Neutrophil (primary cell): ENCODE data around the gene RALBP1.

ENCODE experiments used
- H3K27ac ChIP-seq: fragments of 200-600 bp; sonication (generic); 2 replicates; pipeline ENCODE4 v1.5.1; 2016; ENCODE audit warnings: mild to moderate bottlenecking, moderate library complexity
- H3K27me3 ChIP-seq: fragments of 200-600 bp; sonication (generic); 2 replicates; pipeline ENCODE4 v1.6.0; 2016; ENCODE audit warnings: mild to moderate bottlenecking
- H3K36me3 ChIP-seq: fragments of 200-600 bp; sonication (generic); 2 replicates; pipeline ENCODE4 v1.5.1; 2017
- H3K4me1 ChIP-seq, 2 experiments: fragments of 200-600 bp in 1 of 2; sonication (generic) in 1 of 2; 1 replicate in 1 of 2; 2 replicates in 1 of 2; pipeline versions ENCODE4 v1.5.1 to v1.6.1; 2013 to 2016; ENCODE audit warnings: low read depth in 1 of 2, low read length in 1 of 2, mild to moderate bottlenecking in 1 of 2, moderate library complexity in 1 of 2; ENCODE audit not compliant: control insufficient read depth in 1 of 2, insufficient read depth in 1 of 2
- H3K4me3 ChIP-seq, 2 experiments: fragments of 200-600 bp in 1 of 2; sonication (generic) in 1 of 2; 1 replicate in 1 of 2; 2 replicates in 1 of 2; pipeline ENCODE4 v1.5.1; 2013 to 2016; ENCODE audit warnings: low read depth in 1 of 2, low read length in 1 of 2, mild to moderate bottlenecking in 1 of 2, moderate library complexity in 1 of 2
- H3K9me3 ChIP-seq: fragments of 200-600 bp; sonication (generic); 2 replicates; pipeline ENCODE4 v1.5.1; 2016
- CTCF ChIP-seq: fragments of 200-600 bp; sonication (generic); IDR thresholded peaks from 2 replicates; pipeline ENCODE4 v1.5.1; 2016; ENCODE audit warnings: antibody characterized with exemption

The RALBP1 gene

GRCh38 chr18:9557250-9557943, 82.1 kb downstream of the RALBP1 start:
- no peaks in the 10 kb centered on the region for H3K9me3 ChIP-seq
- H3K36me3 ChIP-seq: peaks cover 97% of the 10 kb centered on the region
- H3K27me3 ChIP-seq: no peaks in the 10 kb centered on the region
- no peak for TF ChIP-seq CTCF
- no peak overlapping the region for H3K27ac ChIP-seq
- H3K4me3 ChIP-seq: no peak overlapping the region
- no peaks in the 10 kb centered on the region for H3K4me1 ChIP-seq

- Histone ChIP-seq H3K27ac (no peak overlapping the region), H3K4me1 (peaks cover 0 to 4% of the 10 kb centered on the region in 2 experiments), H3K36me3 (peaks cover 97% of the 10 kb centered on the region), H3K4me3 (no peak overlapping the region), H3K27me3 (no peaks in the 10 kb centered on the region), H3K9me3 (peaks cover 4% of the 10 kb centered on the region)
- TF ChIP-seq CTCF: no peak
Observed at GRCh38 chr18:9558387-9559064, 83.2 kb downstream of the RALBP1 start.

GRCh38 chr18:9559253-9559652, 83.9 kb downstream of the RALBP1 start:
- Histone ChIP-seq H3K4me3 (no peak overlapping the region), H3K4me1 (peaks cover 0 to 4% of the 10 kb centered on the region in 2 experiments), H3K27me3 (no peaks in the 10 kb centered on the region), H3K27ac (no peak overlapping the region), H3K36me3 (peaks cover 98% of the 10 kb centered on the region), H3K9me3 (peaks cover 4% of the 10 kb centered on the region)
- TF ChIP-seq CTCF: no peak

- Histone ChIP-seq H3K27me3 (no peaks in the 10 kb centered on the region), H3K4me1 (peaks cover 0 to 4% of the 10 kb centered on the region in 2 experiments), H3K4me3 (no peak overlapping the region), H3K36me3 (peaks cover 93% of the 10 kb centered on the region), H3K27ac (peak overlapping the region; percentile 39), H3K9me3 (peaks cover 4% of the 10 kb centered on the region)
- TF ChIP-seq CTCF: no peak
Observed at GRCh38 chr18:9561759-9562158, 86.4 kb downstream of the RALBP1 start.

GRCh38 chr18:9562584-9562983, 87.3 kb downstream of the RALBP1 start:
- TF ChIP-seq CTCF: no peak
- Histone ChIP-seq H3K27ac (no peak overlapping the region), H3K4me1 (peaks cover 0 to 4% of the 10 kb centered on the region in 2 experiments), H3K27me3 (no peaks in the 10 kb centered on the region), H3K9me3 (peaks cover 4% of the 10 kb centered on the region), H3K36me3 (peaks cover 93% of the 10 kb centered on the region), H3K4me3 (no peak overlapping the region)
